ENCODE data around the gene DNAJB13.

Gene DNAJB13

GRCh38 chr11:73956876-73957653 is 6.2 kb downstream of the DNAJB13 start:
- DNase-seq, result no peak

- no peak for DNase-seq
These were observed 7.0 kb downstream of the DNAJB13 start for GRCh38 chr11:73957654-73958361.

- no peak for DNase-seq
These were observed 7.8 kb downstream of the DNAJB13 start for GRCh38 chr11:73958521-73959141.

GRCh38 chr11:73961321-73961720 is 10.5 kb downstream of the DNAJB13 start:
- DNase-seq, result no peak

GRCh38 chr11:73962101-73962705 is 11.4 kb downstream of the DNAJB13 start:
- no peak for DNase-seq

GRCh38 chr11:73963861-73964260 is 13.0 kb downstream of the DNAJB13 start:
- no peak for DNase-seq

GRCh38 chr11:73965076-73965763 is 14.4 kb downstream of the DNAJB13 start:
- DNase-seq, result no peak

GRCh38 chr11:73965764-73966121 is 14.9 kb downstream of the DNAJB13 start:
- no peak for DNase-seq

- no peak for DNase-seq
These were observed 17.6 kb downstream of the DNAJB13 start for GRCh38 chr11:73968356-73968966.

- no peak for DNase-seq
These were observed 18.3 kb downstream of the DNAJB13 start for GRCh38 chr11:73969091-73969490.

- DNase-seq, result peak; percentile 63
These were observed 19.4 kb downstream of the DNAJB13 start for GRCh38 chr11:73969991-73970800.

- peak; percentile 60 for DNase-seq
These were observed 20.4 kb downstream of the DNAJB13 start for GRCh38 chr11:73971175-73971719.

- peak; percentile 56 for DNase-seq
These were observed 21.4 kb downstream of the DNAJB13 start for GRCh38 chr11:73972187-73972586.

- DNase-seq, result peak; percentile 49
These were observed 22.0 kb downstream of the DNAJB13 start for GRCh38 chr11:73972620-73973449.

GRCh38 chr11:73974604-73975478 is 24.0 kb downstream of the DNAJB13 start:
- DNase-seq, result no peak

GRCh38 chr11:73975479-73975757 is 24.6 kb downstream of the DNAJB13 start:
- no peak for DNase-seq

GRCh38 chr11:73976451-73977151 is 25.8 kb downstream of the DNAJB13 start:
- no peak for DNase-seq

GRCh38 chr11:73977856-73978519 is 27.2 kb downstream of the DNAJB13 start:
- no peak for DNase-seq
